Measurements from ENCODE around the gene TCEA2.

- TF ChIP-seq CTCF (IDR thresholded peaks at IDR 0.05) (no peak), POLR2A (IDR thresholded peaks at IDR 0.05) (peak; percentile 72 to 82)
These were observed at the start of gene TCEA2 for GRCh38 chr20:64062596-64063388.

Measured in sigmoid colon (tissue), 3 donors.